Measurements from ENCODE around the gene FRA10AC1.
"Not testable (repeated sequence)": the region's sequence is repeated elsewhere in the genome, so short reads cannot be mapped to it uniquely, and the experiment has no call there.

FRA10AC1 gene

GRCh38 chr10:93715345-93715744 is 13.0 kb upstream of the FRA10AC1 start:
- Mint-ChIP-seq H3K4me3 (no peak overlapping the region), H3K9me3 (no peaks in the 10 kb centered on the region), H3K27me3 (peaks cover 36% of the 10 kb centered on the region), H3K36me3 (ENCODE audit: low read depth) (no peaks in the 10 kb centered on the region), H3K27ac (no peak overlapping the region), H3K4me1 (ENCODE audit: low read depth) (peaks cover 6% of the 10 kb centered on the region)

GRCh38 chr10:93712593-93712992 is 10.2 kb upstream of the FRA10AC1 start:
- Mint-ChIP-seq H3K4me3 (no peak overlapping the region), H3K27ac (no peak overlapping the region), H3K27me3 (peaks cover 13% of the 10 kb centered on the region), H3K4me1 (ENCODE audit: low read depth) (peaks cover 12% of the 10 kb centered on the region), H3K36me3 (ENCODE audit: low read depth) (no peaks in the 10 kb centered on the region), H3K9me3 (no peaks in the 10 kb centered on the region)

- no peak overlapping the region for H3K4me3 Mint-ChIP-seq
These were observed 9.5 kb upstream of the FRA10AC1 start for GRCh38 chr10:93711891-93712290.

GRCh38 chr10:93710333-93710909 is 8.0 kb upstream of the FRA10AC1 start:
- no peak overlapping the region for H3K27ac Mint-ChIP-seq
- H3K9me3 Mint-ChIP-seq, result no peaks in the 10 kb centered on the region
- no peaks in the 10 kb centered on the region for H3K36me3 Mint-ChIP-seq (ENCODE audit: low read depth)
- no peak overlapping the region for H3K4me3 Mint-ChIP-seq
- H3K4me1 Mint-ChIP-seq (ENCODE audit: low read depth), result peaks cover 15% of the 10 kb centered on the region
- peaks cover 8% of the 10 kb centered on the region for H3K27me3 Mint-ChIP-seq

More at GRCh38 chr10:93711891-93712290, 9.5 kb upstream of the FRA10AC1 start:
- H3K36me3 Mint-ChIP-seq (ENCODE audit: low read depth), result no peaks in the 10 kb centered on the region
- peaks cover 19% of the 10 kb centered on the region for H3K4me1 Mint-ChIP-seq (ENCODE audit: low read depth)
- no peaks in the 10 kb centered on the region for H3K9me3 Mint-ChIP-seq
- H3K27ac Mint-ChIP-seq, result no peak overlapping the region
- H3K27me3 Mint-ChIP-seq, result peaks cover 11% of the 10 kb centered on the region

- Mint-ChIP-seq H3K36me3 (ENCODE audit: low read depth) (no peaks in the 10 kb centered on the region), H3K9me3 (no peaks in the 10 kb centered on the region), H3K27me3 (peaks cover 5% of the 10 kb centered on the region), H3K4me3 (peak overlapping the region; percentile 14), H3K4me1 (ENCODE audit: low read depth) (peaks cover 22% of the 10 kb centered on the region), H3K27ac (peak overlapping the region; percentile 27)
These were observed 5.2 kb upstream of the FRA10AC1 start for GRCh38 chr10:93707623-93708022.

GRCh38 chr10:93704451-93704850 is 2.1 kb upstream of the FRA10AC1 start:
- Mint-ChIP-seq H3K27me3 (no peaks in the 10 kb centered on the region), H3K36me3 (ENCODE audit: low read depth) (peaks cover 3% of the 10 kb centered on the region)

GRCh38 chr10:93703841-93704240 is 1.4 kb upstream of the FRA10AC1 start:
- Mint-ChIP-seq H3K36me3 (ENCODE audit: low read depth) (peaks cover 6% of the 10 kb centered on the region), H3K4me3 (peak overlapping the region; percentile 71), H3K27ac (peak overlapping the region; percentile 22)

More at GRCh38 chr10:93704451-93704850, 2.1 kb upstream of the FRA10AC1 start:
- Mint-ChIP-seq H3K27ac (no peak overlapping the region), H3K4me3 (no peak overlapping the region), H3K9me3 (no peaks in the 10 kb centered on the region), H3K4me1 (ENCODE audit: low read depth) (peaks cover 22% of the 10 kb centered on the region)

GRCh38 chr10:93703066-93703465 is 674 bp upstream of the FRA10AC1 start:
- no peak overlapping the region for H3K4me3 Mint-ChIP-seq
- no peaks in the 10 kb centered on the region for H3K27me3 Mint-ChIP-seq
- no peak overlapping the region for H3K27ac Mint-ChIP-seq
- no peaks in the 10 kb centered on the region for H3K9me3 Mint-ChIP-seq
- peaks cover 21% of the 10 kb centered on the region for H3K4me1 Mint-ChIP-seq (ENCODE audit: low read depth)
- peaks cover 9% of the 10 kb centered on the region for H3K36me3 Mint-ChIP-seq (ENCODE audit: low read depth)

More at GRCh38 chr10:93703841-93704240, 1.4 kb upstream of the FRA10AC1 start:
- Mint-ChIP-seq H3K27me3 (no peaks in the 10 kb centered on the region), H3K9me3 (no peaks in the 10 kb centered on the region), H3K4me1 (ENCODE audit: low read depth) (peaks cover 22% of the 10 kb centered on the region)

- no peaks in the 10 kb centered on the region for H3K27me3 Mint-ChIP-seq
- no peak overlapping the region for H3K27ac Mint-ChIP-seq
- H3K4me3 Mint-ChIP-seq, result no peak overlapping the region
- H3K36me3 Mint-ChIP-seq (ENCODE audit: low read depth), result peaks cover 18% of the 10 kb centered on the region
- H3K4me1 Mint-ChIP-seq (ENCODE audit: low read depth), result peaks cover 9% of the 10 kb centered on the region
- H3K9me3 Mint-ChIP-seq, result no peaks in the 10 kb centered on the region
These were observed 554 bp downstream of the FRA10AC1 start for GRCh38 chr10:93701866-93702209.

GRCh38 chr10:93697207-93697606 is 5.2 kb downstream of the FRA10AC1 start:
- Mint-ChIP-seq H3K4me3 (no peak overlapping the region), H3K4me1 (ENCODE audit: low read depth) (peaks cover 3% of the 10 kb centered on the region), H3K36me3 (ENCODE audit: low read depth) (peaks cover 42% of the 10 kb centered on the region), H3K27me3 (no peaks in the 10 kb centered on the region), H3K9me3 (no peaks in the 10 kb centered on the region), H3K27ac (no peak overlapping the region)

- H3K9me3 Mint-ChIP-seq; H3K27me3 Mint-ChIP-seq; H3K4me3 Mint-ChIP-seq; H3K27ac Mint-ChIP-seq; H3K4me1 Mint-ChIP-seq (ENCODE audit: low read depth): not testable (repeated sequence)
- H3K36me3 Mint-ChIP-seq (ENCODE audit: low read depth), result peaks cover 48% of the 10 kb centered on the region
These were observed 5.8 kb downstream of the FRA10AC1 start for GRCh38 chr10:93696582-93696981.

- Mint-ChIP-seq H3K27ac (no peak overlapping the region), H3K4me3 (no peak overlapping the region), H3K36me3 (ENCODE audit: low read depth) (peaks cover 54% of the 10 kb centered on the region), H3K4me1 (ENCODE audit: low read depth) (peaks cover 3% of the 10 kb centered on the region), H3K9me3 (no peaks in the 10 kb centered on the region), H3K27me3 (no peaks in the 10 kb centered on the region)
These were observed 6.7 kb downstream of the FRA10AC1 start for GRCh38 chr10:93695740-93696139.

GRCh38 chr10:93687737-93688136 is 14.7 kb downstream of the FRA10AC1 start:
- H3K27me3 Mint-ChIP-seq, result no peaks in the 10 kb centered on the region
- peaks cover 49% of the 10 kb centered on the region for H3K36me3 Mint-ChIP-seq (ENCODE audit: low read depth)
- H3K4me3 Mint-ChIP-seq, result no peak overlapping the region
- no peak overlapping the region for H3K27ac Mint-ChIP-seq
- peaks cover 3% of the 10 kb centered on the region for H3K4me1 Mint-ChIP-seq (ENCODE audit: low read depth)
- H3K9me3 Mint-ChIP-seq, result no peaks in the 10 kb centered on the region

- peaks cover 31% of the 10 kb centered on the region for H3K36me3 Mint-ChIP-seq (ENCODE audit: low read depth)
- no peak overlapping the region for H3K27ac Mint-ChIP-seq
- H3K4me1 Mint-ChIP-seq (ENCODE audit: low read depth), result peaks cover 3% of the 10 kb centered on the region
- H3K27me3 Mint-ChIP-seq, result no peaks in the 10 kb centered on the region
- H3K4me3 Mint-ChIP-seq, result no peak overlapping the region
- H3K9me3 Mint-ChIP-seq, result no peaks in the 10 kb centered on the region
These were observed 21.9 kb downstream of the FRA10AC1 start for GRCh38 chr10:93680412-93681047.

- peaks cover 33% of the 10 kb centered on the region for H3K36me3 Mint-ChIP-seq (ENCODE audit: low read depth)
- H3K4me1 Mint-ChIP-seq (ENCODE audit: low read depth), result no peaks in the 10 kb centered on the region
- H3K27ac Mint-ChIP-seq, result no peak overlapping the region
These were observed 23.4 kb downstream of the FRA10AC1 start for GRCh38 chr10:93678805-93679587.

More at GRCh38 chr10:93678805-93679587, 23.4 kb downstream of the FRA10AC1 start:
- Mint-ChIP-seq H3K9me3 (no peaks in the 10 kb centered on the region), H3K27me3 (no peaks in the 10 kb centered on the region), H3K4me3 (no peak overlapping the region)
